SK-N-MC (cell line): Measurements from ENCODE around the gene PTGER4.
"Not testable (repeated sequence)": the region's sequence is repeated elsewhere in the genome, so short reads cannot be mapped to it uniquely, and the experiment has no call there.

Experiments used
- EZH2 ChIP-seq: fragments of 200-600 bp; sonication (generic); IDR thresholded peaks from one replicate; pipeline ENCODE4 v1.6.1; 2017; ENCODE audit warnings: antibody characterized with exemption
- POLR2AphosphoS5 ChIP-seq: IDR thresholded peaks from 2 replicates; pipeline ENCODE4 v1.6.1; 2012; ENCODE audit warnings: mild to moderate bottlenecking, low read depth, low read length, borderline replicate concordance

- TF ChIP-seq EZH2, POLR2AphosphoS5: not testable (repeated sequence)
Observed at GRCh38 chr5:40705484-40705883, 25.8 kb downstream of the PTGER4 start.
